ENCODE measurements around the gene GATA3.

- no peak for TF ChIP-seq CTCF (IDR thresholded peaks at IDR 0.05)
- TF ChIP-seq POLR2A (IDR thresholded peaks at IDR 0.05), result no peak
- no peak for TF ChIP-seq POLR2AphosphoS5 (IDR thresholded peaks at IDR 0.05)
Measured at GRCh38 chr10:8041284-8041991, 13.1 kb upstream of the GATA3 start.

Measured in breast epithelium (tissue), 3 donors.